ENCODE measurements around the gene ADGRA1.

ADGRA1 gene

DNA sequence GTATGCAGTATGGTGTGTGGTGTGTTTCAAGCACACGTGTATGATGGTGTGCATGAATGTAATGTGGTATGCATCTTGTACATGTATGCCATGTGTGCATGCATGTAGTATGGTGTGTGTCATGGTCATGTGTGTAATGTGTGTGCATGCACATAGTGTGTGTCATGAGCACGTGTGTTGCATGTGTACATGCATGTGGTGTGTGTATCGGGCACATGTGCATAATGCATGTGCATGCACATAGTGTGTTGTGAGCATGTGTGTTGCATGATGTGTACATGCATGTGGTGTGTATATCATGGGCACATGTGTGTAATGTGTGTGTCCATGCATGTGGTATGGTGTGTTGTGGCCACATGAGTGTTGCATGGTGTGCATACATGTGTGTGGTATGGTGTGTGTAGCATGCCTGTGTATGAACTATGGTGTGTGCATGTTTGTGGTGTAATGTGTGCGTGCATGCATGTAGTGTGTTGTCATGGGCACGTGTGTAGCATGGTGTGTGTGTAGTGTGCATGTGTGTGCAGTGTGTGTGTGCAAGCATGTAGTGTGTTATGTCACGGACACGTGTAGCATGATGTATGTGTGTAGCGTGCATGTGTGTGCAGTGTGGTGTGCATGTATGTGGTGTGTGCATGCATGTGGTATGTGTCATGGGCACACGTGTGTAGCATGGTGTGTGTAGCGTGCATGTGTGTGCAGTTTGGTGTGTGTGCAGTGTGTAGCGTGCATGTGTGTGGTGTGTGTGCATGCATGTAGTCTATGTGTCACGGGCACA is 89.8 kb downstream of the ADGRA1 start:
- no peak for DNase-seq (ENCODE audit: low read depth in 2 of 2)

DNA sequence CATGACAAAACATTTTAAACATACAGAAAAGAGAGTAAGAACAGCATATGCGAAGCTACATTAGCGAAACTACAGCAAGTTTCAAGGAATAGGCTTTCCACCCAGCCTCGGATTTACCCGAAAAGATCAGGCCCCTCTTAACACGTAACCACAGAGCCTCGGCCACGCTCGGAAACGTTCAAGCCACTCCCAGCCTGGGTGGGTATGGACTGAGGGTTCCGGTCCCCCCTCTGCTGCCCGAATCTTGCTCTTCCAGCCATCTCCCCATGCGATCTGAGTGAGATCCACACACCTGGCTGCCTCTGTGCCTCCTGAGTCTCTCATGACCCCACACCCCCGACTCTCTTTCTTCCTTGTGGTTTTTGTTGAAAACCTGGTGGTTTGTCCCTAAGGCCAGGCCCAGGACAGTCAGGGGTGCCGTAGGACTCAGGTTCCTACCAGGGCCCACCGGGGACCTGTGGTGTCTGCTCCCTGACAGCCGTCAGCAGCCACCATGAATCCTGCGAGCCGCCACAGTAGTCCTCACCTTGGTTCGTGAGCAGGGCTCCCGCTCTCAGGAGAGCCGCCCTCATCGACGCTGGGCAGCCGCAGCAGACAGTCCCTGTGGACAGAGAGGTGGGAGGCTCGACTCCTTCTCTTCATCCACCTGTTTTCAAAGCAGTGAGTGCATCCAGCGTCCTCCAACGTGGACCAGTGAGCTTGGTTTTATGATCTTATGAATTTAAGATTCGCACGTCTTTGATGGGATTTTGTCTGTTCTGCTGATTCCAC is 90.8 kb downstream of the ADGRA1 start:
- no peak for DNase-seq (ENCODE audit: low read depth in 2 of 2)

DNA sequence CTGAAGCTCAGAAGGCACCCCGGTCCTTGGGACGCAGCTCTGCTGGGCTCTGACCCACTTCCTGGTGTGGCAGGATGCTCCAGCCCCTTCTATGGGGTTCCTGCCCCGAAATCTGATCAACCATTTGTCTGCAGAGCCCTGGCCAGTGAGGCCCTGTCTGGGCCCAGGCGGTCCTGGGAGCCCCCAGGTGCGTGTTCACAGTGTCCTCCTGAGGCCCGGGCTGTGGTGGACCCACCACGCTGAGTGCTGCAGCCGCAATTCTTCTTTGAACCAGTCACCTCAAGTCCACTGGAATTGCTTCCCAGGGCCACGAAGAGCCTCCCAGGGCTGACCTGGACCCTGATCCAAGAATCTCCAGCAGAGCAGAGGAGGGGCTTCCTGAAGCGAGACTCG is 91.4 kb downstream of the ADGRA1 start:
- no peak for DNase-seq (ENCODE audit: low read depth in 2 of 2)

DNA sequence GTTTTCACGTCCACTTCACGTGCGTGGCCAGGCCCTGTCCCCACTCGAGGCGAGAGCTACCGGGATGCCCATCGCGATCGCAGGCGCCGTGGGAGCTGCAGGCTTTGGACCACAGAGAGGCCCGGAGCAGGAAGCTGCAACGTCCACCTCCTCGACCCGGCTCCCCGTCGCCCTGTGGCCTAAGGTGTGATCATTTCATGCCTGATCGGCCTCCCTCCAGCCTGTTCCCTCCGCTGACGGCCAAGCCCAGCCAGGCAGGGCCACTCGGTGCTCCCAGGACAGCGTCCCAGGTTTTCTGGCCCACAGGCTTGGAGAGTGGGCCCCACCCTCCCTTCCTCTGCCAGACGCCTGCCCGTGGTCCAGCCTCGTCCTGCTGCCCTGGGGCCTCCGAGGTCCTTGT is 91.9 kb downstream of the ADGRA1 start:
- DNase-seq (ENCODE audit: low read depth in 2 of 2): no peak

DNA sequence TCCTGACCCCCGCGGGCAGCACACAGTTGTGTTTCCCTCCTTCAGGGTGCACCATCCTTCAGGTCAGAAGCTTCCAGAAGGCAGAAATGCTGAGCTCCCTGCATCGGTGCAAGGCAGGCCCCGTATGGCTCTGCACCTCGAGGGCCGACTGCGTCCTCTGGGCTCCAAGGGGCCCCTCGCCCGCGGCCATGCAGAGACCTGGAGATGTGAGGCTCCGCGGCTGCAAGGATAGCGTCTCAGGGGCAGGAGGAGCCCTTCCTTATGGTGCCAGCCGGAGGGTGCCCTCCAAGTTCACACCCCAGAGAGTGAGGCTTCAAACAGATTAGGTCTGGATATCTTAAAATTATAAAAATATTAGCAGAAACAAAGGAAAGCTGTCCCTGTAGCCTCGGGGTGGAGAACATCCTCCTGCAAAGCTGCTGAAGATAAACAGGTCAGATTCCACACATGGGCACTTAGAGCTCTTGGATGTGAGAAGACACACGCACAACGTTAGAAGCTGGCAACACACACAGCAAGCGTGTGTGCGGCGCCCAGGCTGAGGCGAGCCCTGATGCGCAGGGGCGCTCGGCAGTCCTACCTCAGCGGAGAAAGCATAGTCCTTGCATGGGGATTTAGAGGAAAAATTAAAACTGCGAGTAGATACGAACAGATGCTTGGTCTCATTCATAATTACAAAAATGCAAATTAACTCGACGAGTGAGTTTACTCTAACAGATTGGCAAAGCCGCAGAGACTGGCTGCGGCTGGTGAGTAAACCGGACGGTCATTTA is 92.7 kb downstream of the ADGRA1 start:
- no peak for DNase-seq (ENCODE audit: low read depth in 2 of 2)

DNA sequence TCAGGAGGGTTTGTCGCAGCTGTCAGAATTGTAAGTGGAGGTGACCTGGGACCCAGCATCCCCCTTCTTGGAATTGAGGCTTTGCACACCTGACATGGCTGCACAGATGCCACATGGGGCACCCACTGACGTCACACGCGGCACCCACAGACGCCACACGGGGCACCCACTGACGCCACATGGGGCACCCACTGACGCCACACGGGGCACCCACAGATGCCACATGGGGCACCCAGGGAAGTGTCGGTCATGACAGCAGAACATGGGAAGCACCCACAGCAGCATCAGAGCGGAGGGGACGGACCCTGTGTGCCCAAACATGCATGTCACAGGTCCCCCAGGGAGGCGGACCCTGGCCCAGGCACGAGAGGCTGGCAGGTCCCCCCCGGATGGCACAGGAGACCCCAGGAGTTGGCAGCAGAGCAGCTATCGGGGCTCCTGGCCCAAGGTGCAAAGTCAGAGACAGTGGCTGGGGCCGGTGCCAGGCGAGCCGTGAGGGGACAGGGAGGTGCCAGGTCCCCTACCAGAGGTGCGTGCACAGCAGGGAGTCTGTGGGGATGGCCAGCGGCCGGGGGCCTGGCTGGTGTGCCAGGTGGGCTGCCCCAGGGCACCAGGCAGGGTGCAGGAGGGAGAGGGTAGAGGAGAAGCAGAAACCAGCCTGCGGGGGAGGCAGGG is 93.4 kb downstream of the ADGRA1 start:
- no peak for DNase-seq (ENCODE audit: low read depth in 2 of 2)

Measured in fibroblast of skin of left quadriceps (primary cell).